A673 (cell line): ENCODE results near the gene LIPF. TPM values are rescaled to one million over a fixed set of nuclear protein-coding genes. Genes with fewer than 3 reads are reported as not detected.
"Not testable (repeated sequence)": the region's sequence is repeated elsewhere in the genome, so short reads cannot be mapped to it uniquely, and the experiment has no call there.

Source experiments
- BruUV-seq: library from RNA; stranded (reverse); fragments of 400-500 nt; replicated peaks from 2 replicates; lab custom pipeline; 2021; lab: Mats Ljungman, UMichigan
- CTCF ChIA-PET: fragments of 300-600 bp; sonication (Branson Sonifier 250); formaldehyde crosslinking; loops from one replicate; lab custom pipeline; 2022; ENCODE audit warnings: antibody characterized with exemption; lab: Charles Lee
- POLR2A ChIA-PET: fragments of 300-600 bp; sonication (Branson Sonifier 250); formaldehyde crosslinking; loops from one replicate; lab custom pipeline; 2022; ENCODE audit warnings: antibody characterized with exemption; ENCODE audit not compliant: low non-redundant PET; lab: Charles Lee
- DNase-seq: peaks from one replicate; pipeline ENCODE4 v3.0.0-alpha.2; 2015; ENCODE audit warnings: low spot score
- H3K27ac ChIP-seq: fragments of 200-600 bp; sonication (generic); 2 replicates; pipeline ENCODE4 v1.5.1; 2016; ENCODE audit warnings: mixed run types, low read depth, mild to moderate bottlenecking, mixed read lengths, antibody characterized with exemption, low read length; ENCODE audit not compliant: poor library complexity, severe bottlenecking
- H3K27me3 ChIP-seq: fragments of 200-600 bp; sonication (generic); replicated peaks from 2 replicates; pipeline ENCODE4 v1.6.1; 2017; ENCODE audit warnings: mixed run types, low read depth, mild to moderate bottlenecking, mixed read lengths, antibody characterized with exemption, low read length; ENCODE audit not compliant: insufficient read depth, poor library complexity
- H3K36me3 ChIP-seq: fragments of 200-600 bp; sonication (generic); 2 replicates; pipeline ENCODE4 v1.6.1; 2016; ENCODE audit warnings: mixed run types, mild to moderate bottlenecking, mixed read lengths, antibody characterized with exemption, low read length; ENCODE audit not compliant: insufficient read depth, poor library complexity, severe bottlenecking
- H3K4me1 ChIP-seq: fragments of 200-600 bp; sonication (generic); 2 replicates; pipeline ENCODE4 v1.6.1; 2017; ENCODE audit warnings: mixed run types, mild to moderate bottlenecking, mixed read lengths, antibody characterized with exemption, low read length; ENCODE audit not compliant: insufficient read depth, poor library complexity, severe bottlenecking
- H3K4me3 ChIP-seq: fragments of 200-600 bp; sonication (generic); 2 replicates; pipeline ENCODE4 v1.5.1; 2016; ENCODE audit warnings: low read depth, mixed run types, mild to moderate bottlenecking, mixed read lengths, low read length; ENCODE audit not compliant: poor library complexity, severe bottlenecking
- H3K9me3 ChIP-seq: fragments of 200-600 bp; sonication (generic); 2 replicates; pipeline ENCODE4 v1.6.1; 2016; ENCODE audit warnings: mixed run types, low read depth, mild to moderate bottlenecking, mixed read lengths, antibody characterized with exemption, low read length; ENCODE audit not compliant: poor library complexity, severe bottlenecking
- CTCF ChIP-seq: fragments of 300-800, 200-600 bp; sonication (generic); conservative IDR thresholded peaks from 2 replicates; pipeline ENCODE4 v1.5.1; 2017; ENCODE audit warnings: low read depth, mild to moderate bottlenecking, antibody characterized with exemption, low read length, moderate library complexity, mixed read lengths
- EZH2 ChIP-seq: fragments of 200-600 bp; sonication (generic); IDR thresholded peaks from 2 replicates; pipeline ENCODE4 v1.6.1; 2017; ENCODE audit warnings: borderline replicate concordance, low read depth, mild to moderate bottlenecking, mixed read lengths, antibody characterized with exemption, low read length; ENCODE audit not compliant: poor library complexity, severe bottlenecking
- intact Hi-C: fragments of 100-400 bp; cut with micrococcal nuclease; formaldehyde crosslinking; loops from one replicate; pipeline ENCODE4 v1.10.0; 2022; ENCODE audit not compliant: unreplicated experiment
- total RNA-seq: library from RNA; stranded (reverse); gene quantifications from 2 replicates; pipeline ENCODE4 v1.2.3, GENCODE V29; 2021

Gene LIPF
- total RNA-seq, 1 experiment from 2014 or later, result not detected

- BruUV-seq, result no TSS peak
- no peaks in the 10 kb centered on the region for H3K27me3 ChIP-seq
- intact Hi-C loops, result no loop called here
- ChIA-PET POLR2A (no interaction called here), CTCF (interaction anchor here (0.9 kb wide), 1 partner anchor 95 kb away, joined by 3 read pairs; no protein-coding TSS in a partner anchor)
- H3K9me3 ChIP-seq, result no peaks in the 10 kb centered on the region
- TF ChIP-seq CTCF (no peak), EZH2 (no peak)
- H3K36me3 ChIP-seq, result no peaks in the 10 kb centered on the region
- no peak overlapping the region for H3K4me3 ChIP-seq
- no peak for DNase-seq
- H3K27ac ChIP-seq, result no peak overlapping the region
- peaks cover 14% of the 10 kb centered on the region for H3K4me1 ChIP-seq
Observed at GRCh38 chr10:88660598-88660884, 3.7 kb upstream of the LIPF start.

GRCh38 chr10:88661018-88661417, 3.2 kb upstream of the LIPF start:
- Histone ChIP-seq H3K4me3 (no peak overlapping the region), H3K27me3 (no peaks in the 10 kb centered on the region), H3K27ac (no peak overlapping the region), H3K9me3 (no peaks in the 10 kb centered on the region), H3K4me1 (peaks cover 14% of the 10 kb centered on the region), H3K36me3 (no peaks in the 10 kb centered on the region)
- no TSS peak for BruUV-seq
- POLR2A ChIA-PET, result no interaction called here
- intact Hi-C loops, result no loop called here
- no peak for DNase-seq
- TF ChIP-seq CTCF (no peak), EZH2 (no peak)
- CTCF ChIA-PET, result interaction anchor here (0.9 kb wide), 1 partner anchor 96 kb away, joined by 3 read pairs; no protein-coding TSS in a partner anchor

- no TSS peak for BruUV-seq
- Histone ChIP-seq H3K27me3 (no peaks in the 10 kb centered on the region), H3K9me3 (no peaks in the 10 kb centered on the region), H3K4me3 (no peak overlapping the region), H3K36me3 (no peaks in the 10 kb centered on the region), H3K4me1 (peaks cover 14% of the 10 kb centered on the region), H3K27ac (no peak overlapping the region)
- TF ChIP-seq EZH2 (no peak), CTCF (no peak)
- DNase-seq, result no peak
- ChIA-PET CTCF (no interaction called here), POLR2A (no interaction called here)
- intact Hi-C loops, result no loop called here
Observed at GRCh38 chr10:88661577-88661976, 2.7 kb upstream of the LIPF start.

GRCh38 chr10:88663153-88663552, 1.1 kb upstream of the LIPF start:
- H3K36me3 ChIP-seq, CTCF ChIA-PET, H3K27me3 ChIP-seq, BruUV-seq, H3K27ac ChIP-seq, H3K4me3 ChIP-seq, intact Hi-C loops, DNase-seq, H3K9me3 ChIP-seq, POLR2A ChIA-PET: not testable (repeated sequence)
- peaks cover 14% of the 10 kb centered on the region for H3K4me1 ChIP-seq
